Gastrocnemius medialis (tissue), 4 donors: Measurements from ENCODE around the gene COL6A3.

ENCODE experiments used
- POLR2A ChIP-seq, 2 donors: fragments of 450-650 bp; IDR thresholded peaks; one replicate each; pipeline ENCODE4 v1.6.1; 2017; ENCODE audit warnings: antibody characterized with exemption in 2 of 2, mild to moderate bottlenecking in 2 of 2, moderate library complexity in 2 of 2
- TF ChIP-seq, protein P1 (sequence below), 5 experiments: fragments of 450-650 bp in 3 of 5; fragments of 200-600 bp in 2 of 5; sonication (generic) in 2 of 5; IDR thresholded peaks in 4 of 5; conservative IDR thresholded peaks in 1 of 5; 1 replicate in 4 of 5; 2 replicates in 1 of 5; pipeline ENCODE4 v1.5.1; 2016 to 2019; ENCODE audit warnings: antibody characterized with exemption in 5 of 5, mild to moderate bottlenecking in 3 of 5, moderate library complexity in 3 of 5

DNA sequence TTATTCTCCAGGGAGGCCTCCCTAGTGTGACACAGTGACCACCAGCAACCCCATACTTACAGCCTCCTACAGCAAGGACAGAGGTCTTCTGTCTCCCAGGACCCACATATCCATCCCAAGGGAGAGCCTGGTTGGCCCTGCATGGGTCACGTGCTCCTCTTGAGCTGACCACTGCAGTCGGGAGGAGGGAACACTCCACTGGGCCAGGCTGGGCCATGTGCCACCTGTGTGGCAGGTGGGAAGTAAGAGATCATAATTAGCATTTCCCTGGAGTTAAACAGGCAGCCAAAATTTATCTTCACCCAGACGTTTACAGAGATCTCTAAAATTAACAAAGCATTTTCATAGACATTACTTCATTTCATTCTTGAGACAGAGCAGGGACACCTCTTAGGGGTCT is 39.7 kb upstream of the COL6A3 start:
- TF ChIP-seq POLR2A (IDR thresholded peaks at IDR 0.05): no peak
- TF ChIP-seq, protein P1, sequence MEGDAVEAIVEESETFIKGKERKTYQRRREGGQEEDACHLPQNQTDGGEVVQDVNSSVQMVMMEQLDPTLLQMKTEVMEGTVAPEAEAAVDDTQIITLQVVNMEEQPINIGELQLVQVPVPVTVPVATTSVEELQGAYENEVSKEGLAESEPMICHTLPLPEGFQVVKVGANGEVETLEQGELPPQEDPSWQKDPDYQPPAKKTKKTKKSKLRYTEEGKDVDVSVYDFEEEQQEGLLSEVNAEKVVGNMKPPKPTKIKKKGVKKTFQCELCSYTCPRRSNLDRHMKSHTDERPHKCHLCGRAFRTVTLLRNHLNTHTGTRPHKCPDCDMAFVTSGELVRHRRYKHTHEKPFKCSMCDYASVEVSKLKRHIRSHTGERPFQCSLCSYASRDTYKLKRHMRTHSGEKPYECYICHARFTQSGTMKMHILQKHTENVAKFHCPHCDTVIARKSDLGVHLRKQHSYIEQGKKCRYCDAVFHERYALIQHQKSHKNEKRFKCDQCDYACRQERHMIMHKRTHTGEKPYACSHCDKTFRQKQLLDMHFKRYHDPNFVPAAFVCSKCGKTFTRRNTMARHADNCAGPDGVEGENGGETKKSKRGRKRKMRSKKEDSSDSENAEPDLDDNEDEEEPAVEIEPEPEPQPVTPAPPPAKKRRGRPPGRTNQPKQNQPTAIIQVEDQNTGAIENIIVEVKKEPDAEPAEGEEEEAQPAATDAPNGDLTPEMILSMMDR (IDR thresholded peaks at IDR 0.05 in 4 of 5, conservative IDR thresholded peaks at IDR 0.05 in 1 of 5): no peak
